ENCODE measurements around the gene FCRL5. TPM values are rescaled to one million over a fixed set of nuclear protein-coding genes. Genes with fewer than 3 reads are reported as not detected.

FCRL5 gene
- total RNA-seq, 2 donors from 2014 or later, result 0.16 TPM; not detected in 1

DNA sequence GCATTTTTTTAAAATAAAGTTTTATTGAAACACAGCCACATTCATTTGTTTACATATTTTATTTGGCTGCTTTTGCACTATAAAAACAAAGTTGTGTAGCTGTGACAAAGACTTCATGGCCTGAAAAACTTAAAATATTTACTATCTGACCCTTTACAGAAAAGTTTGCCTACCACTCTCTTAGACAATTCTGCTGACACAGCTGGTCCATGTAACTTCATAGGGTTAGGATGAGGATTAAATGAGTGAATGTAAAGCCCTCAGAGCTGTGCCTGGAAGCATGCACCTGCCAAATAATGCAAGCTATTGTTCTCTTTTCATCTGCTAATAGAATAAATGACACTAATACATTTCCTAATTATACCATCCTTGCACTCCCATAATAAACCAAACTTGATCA is 67.7 kb downstream of the FCRL5 start:
- Histone ChIP-seq H3K36me3 (no peaks in the 10 kb centered on the region), H3K4me1 (no peaks in the 10 kb centered on the region), H3K27ac (no peak overlapping the region), H3K27me3 (no peaks in the 10 kb centered on the region), H3K9me3 (no peaks in the 10 kb centered on the region), H3K4me3 (no peak overlapping the region)
- DNase-seq (ENCODE audit: low spot score), result no peak
- TF ChIP-seq, protein P1, sequence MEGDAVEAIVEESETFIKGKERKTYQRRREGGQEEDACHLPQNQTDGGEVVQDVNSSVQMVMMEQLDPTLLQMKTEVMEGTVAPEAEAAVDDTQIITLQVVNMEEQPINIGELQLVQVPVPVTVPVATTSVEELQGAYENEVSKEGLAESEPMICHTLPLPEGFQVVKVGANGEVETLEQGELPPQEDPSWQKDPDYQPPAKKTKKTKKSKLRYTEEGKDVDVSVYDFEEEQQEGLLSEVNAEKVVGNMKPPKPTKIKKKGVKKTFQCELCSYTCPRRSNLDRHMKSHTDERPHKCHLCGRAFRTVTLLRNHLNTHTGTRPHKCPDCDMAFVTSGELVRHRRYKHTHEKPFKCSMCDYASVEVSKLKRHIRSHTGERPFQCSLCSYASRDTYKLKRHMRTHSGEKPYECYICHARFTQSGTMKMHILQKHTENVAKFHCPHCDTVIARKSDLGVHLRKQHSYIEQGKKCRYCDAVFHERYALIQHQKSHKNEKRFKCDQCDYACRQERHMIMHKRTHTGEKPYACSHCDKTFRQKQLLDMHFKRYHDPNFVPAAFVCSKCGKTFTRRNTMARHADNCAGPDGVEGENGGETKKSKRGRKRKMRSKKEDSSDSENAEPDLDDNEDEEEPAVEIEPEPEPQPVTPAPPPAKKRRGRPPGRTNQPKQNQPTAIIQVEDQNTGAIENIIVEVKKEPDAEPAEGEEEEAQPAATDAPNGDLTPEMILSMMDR (IDR thresholded peaks at IDR 0.05), result no peak

DNA sequence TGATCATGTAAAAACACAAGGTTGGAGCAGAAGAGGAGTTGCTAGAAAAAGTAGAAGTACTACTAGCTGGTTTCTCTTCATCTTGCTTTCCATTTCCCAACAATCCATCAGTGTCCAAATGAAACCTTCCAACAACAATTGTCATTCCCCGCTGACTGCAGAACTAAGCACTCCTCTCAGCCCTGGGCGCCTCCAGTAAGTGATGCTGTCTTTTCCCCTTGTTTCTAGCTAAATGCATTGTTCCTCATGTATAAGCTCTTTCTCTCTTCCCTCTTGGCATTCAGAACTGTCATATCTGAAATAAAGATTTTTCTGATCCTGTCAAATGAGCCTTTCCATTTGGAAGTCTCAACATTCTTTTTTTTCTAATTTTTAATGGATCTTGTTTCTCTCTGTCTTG is 68.7 kb downstream of the FCRL5 start:
- Histone ChIP-seq H3K36me3 (no peaks in the 10 kb centered on the region), H3K4me3 (no peak overlapping the region), H3K9me3 (no peaks in the 10 kb centered on the region), H3K27me3 (no peaks in the 10 kb centered on the region), H3K4me1 (no peaks in the 10 kb centered on the region), H3K27ac (no peak overlapping the region)
- DNase-seq (ENCODE audit: low spot score), result no peak
- TF ChIP-seq, protein P1 (IDR thresholded peaks at IDR 0.05), result no peak

DNA sequence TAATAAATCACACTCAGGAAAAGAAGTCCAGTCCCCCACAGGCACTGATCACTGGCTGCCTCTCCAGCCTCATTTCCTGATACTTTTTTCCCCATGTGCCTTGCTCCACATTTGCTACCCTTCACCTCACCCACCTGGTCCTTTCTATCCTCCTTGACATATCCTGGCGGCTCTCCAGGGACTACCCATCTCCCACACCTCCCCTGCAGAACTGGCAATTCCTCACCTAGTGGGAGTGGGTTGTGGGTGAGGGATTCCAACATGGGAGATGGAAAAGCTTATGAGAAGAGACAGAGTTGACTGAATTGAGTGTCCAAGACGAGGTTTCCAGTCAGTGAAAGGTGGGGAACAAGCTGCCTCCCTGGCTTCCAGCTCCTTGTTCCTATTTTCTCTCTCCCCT is 69.6 kb downstream of the FCRL5 start:
- Histone ChIP-seq H3K4me1 (no peaks in the 10 kb centered on the region), H3K9me3 (peaks cover 0 to 4% of the 10 kb centered on the region in 2 donors), H3K27ac (no peak overlapping the region), H3K27me3 (no peaks in the 10 kb centered on the region), H3K4me3 (no peak overlapping the region), H3K36me3 (no peaks in the 10 kb centered on the region)
- TF ChIP-seq, protein P1 (IDR thresholded peaks at IDR 0.05), result no peak
- no peak for DNase-seq (ENCODE audit: low spot score)

DNA sequence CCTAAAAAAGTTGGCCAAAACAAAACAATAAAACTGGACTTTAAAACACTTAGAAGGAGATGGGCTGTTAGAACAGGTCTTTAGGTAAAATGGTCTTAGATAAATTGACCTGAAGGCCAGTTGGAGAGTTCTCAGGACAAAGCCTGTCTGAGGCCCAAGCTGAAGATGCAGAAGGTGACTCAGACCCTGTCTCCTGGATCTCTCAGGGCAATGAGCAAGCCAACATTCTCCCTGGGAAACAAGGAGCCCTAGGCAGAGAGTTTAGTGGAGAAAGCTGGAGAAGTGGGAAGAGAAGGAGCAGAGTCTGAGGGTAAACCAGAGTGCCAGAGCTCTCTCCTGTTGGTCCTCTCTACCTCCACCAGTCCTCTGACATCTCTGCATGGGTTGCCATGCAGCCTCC is 70.1 kb downstream of the FCRL5 start:
- TF ChIP-seq, protein P1 (IDR thresholded peaks at IDR 0.05), result no peak
- H3K4me3 ChIP-seq, result no peak overlapping the region
- H3K27ac ChIP-seq, result no peak overlapping the region
- H3K9me3 ChIP-seq, result peaks cover 0 to 10% of the 10 kb centered on the region in 2 donors
- H3K36me3 ChIP-seq, result no peaks in the 10 kb centered on the region
- no peaks in the 10 kb centered on the region for H3K27me3 ChIP-seq
- no peaks in the 10 kb centered on the region for H3K4me1 ChIP-seq
- no peak for DNase-seq (ENCODE audit: low spot score)

DNA sequence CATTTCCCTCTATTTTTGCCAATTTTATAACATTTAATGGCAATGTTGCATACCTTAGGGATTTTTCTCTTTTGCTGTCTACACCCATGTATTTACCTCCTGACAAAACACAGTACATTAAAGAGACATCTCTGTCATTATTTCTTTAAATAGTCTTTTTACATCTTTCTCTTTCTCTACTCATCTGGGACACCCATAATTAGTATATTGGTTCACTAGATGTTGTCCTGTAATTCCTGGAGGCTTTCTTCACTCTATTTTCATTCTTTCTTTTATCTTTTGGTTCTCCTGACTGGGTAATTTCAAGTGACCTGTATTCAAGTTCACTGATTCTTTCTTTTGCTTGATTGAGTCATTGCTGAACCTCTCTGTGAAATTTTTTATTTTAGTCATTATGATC is 74.3 kb downstream of the FCRL5 start:
- Histone ChIP-seq H3K27me3 (no peaks in the 10 kb centered on the region), H3K36me3 (no peaks in the 10 kb centered on the region), H3K9me3 (peaks cover 0 to 25% of the 10 kb centered on the region in 2 donors), H3K4me3 (no peak overlapping the region), H3K27ac (no peak overlapping the region), H3K4me1 (no peaks in the 10 kb centered on the region)
- DNase-seq (ENCODE audit: low spot score), result no peak
- TF ChIP-seq, protein P1 (IDR thresholded peaks at IDR 0.05), result no peak

DNA sequence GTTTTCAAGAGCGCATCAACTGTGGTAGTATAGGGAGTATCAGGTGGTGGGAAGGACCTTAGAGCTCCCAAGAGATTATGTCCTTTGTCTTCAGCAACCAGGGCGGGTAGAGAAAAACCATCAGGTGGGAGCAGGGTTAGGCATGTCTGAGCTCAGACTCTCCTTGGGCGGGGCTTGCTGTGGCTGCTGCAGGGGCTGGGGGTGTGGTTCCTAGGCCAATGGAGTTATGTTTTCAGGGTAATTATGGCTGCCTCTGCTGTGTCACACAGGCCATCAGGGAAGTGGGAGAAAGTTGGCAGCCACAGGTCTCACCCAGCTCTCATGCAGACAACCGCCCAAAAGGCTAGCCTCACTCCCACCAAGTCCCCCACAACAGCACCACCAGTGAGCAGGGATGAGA is 74.9 kb downstream of the FCRL5 start:
- H3K4me1 ChIP-seq, result no peaks in the 10 kb centered on the region
- DNase-seq (ENCODE audit: low spot score), result no peak
- H3K4me3 ChIP-seq, result no peak overlapping the region
- H3K27me3 ChIP-seq, result no peaks in the 10 kb centered on the region
- H3K36me3 ChIP-seq, result no peaks in the 10 kb centered on the region
- TF ChIP-seq, protein P1 (IDR thresholded peaks at IDR 0.05), result no peak
- H3K27ac ChIP-seq, result no peak overlapping the region
- H3K9me3 ChIP-seq, result peaks cover 0 to 25% of the 10 kb centered on the region in 2 donors

All from right atrium auricular region (tissue), 2 donors.